ENCODE results near the gene GRIN3A. TPM values are rescaled to one million over a fixed set of nuclear protein-coding genes. Genes with fewer than 3 reads are reported as not detected.

The GRIN3A gene
- polyA plus RNA-seq, 1 of the 3 experiments (the other 2 are of a cell fraction) = not detected

DNA sequence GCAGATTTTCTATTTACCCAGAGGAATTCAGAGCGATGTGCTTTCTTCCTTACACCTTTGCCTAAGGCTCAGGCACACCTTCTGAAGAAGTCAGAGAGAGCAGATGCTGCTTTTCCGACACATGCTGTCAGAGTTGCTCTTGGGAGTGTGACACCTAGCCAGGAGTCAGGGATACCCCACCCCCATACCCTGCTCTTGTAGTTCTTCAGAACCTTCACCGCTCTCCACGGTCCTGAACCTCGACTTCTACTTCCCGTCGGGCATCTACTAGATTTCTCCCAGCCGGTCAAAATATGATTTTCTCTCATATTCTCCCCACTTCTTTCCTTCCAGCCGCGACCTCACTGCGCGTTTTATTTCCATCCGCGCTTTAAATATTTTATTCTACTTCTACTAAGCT is 1.7 kb downstream of the GRIN3A start:
- Histone ChIP-seq H3K9me2 (no peaks in the 10 kb centered on the region), H2AFZ (ENCODE audit: low read depth) (no peak overlapping the region), H3F3A (replicated peaks; ENCODE audit: insufficient read depth) (no peaks in the 10 kb centered on the region), H3K4me1 (ENCODE audit: control insufficient read depth in 1 of 2, insufficient read depth in 2 of 2, low read depth in 1 of 2, low read length in 1 of 2) (no peaks in the 10 kb centered on the region; a peak in 1 of 4 replicates), H3K27ac (ENCODE audit: low read depth in 2 of 2, low read length in 1 of 2) (no peak overlapping the region), H4K20me1 (ENCODE audit: insufficient read depth) (no peaks in the 10 kb centered on the region), H3K9ac (no peak overlapping the region), H3K9me3 (no peaks in the 10 kb centered on the region), H3K4me2 (no peak overlapping the region), H3K36me3 (replicated peaks in 1 of 2; ENCODE audit: control insufficient read depth in 1 of 2, insufficient read depth in 2 of 2, low read length in 1 of 2) (no peaks in the 10 kb centered on the region), H3K79me2 (ENCODE audit: insufficient read depth) (no peaks in the 10 kb centered on the region), H3K27me3 (ENCODE audit: insufficient read depth) (peaks cover 26% of the 10 kb centered on the region; the same call in 1 of the 2 replicates), H3K4me3 (ENCODE audit: low read depth in 2 of 2, low read length in 1 of 2) (no peak overlapping the region)
- ChIA-PET CTCF (interaction anchor here (1.4 kb wide), 1 partner anchor 8 kb away, joined by 4 read pairs; no protein-coding TSS in a partner anchor), POLR2A (no interaction called here)
- no peak for DNase-seq
- 11% methylated on average over 14 of the region's 14 CpGs for WGBS (ENCODE audit: low lambda C conversion rate)
- no peak for TF ChIP-seq NFIC (IDR thresholded peaks at IDR 0.05; ENCODE audit: borderline replicate concordance)
- TF ChIP-seq, protein P1, sequence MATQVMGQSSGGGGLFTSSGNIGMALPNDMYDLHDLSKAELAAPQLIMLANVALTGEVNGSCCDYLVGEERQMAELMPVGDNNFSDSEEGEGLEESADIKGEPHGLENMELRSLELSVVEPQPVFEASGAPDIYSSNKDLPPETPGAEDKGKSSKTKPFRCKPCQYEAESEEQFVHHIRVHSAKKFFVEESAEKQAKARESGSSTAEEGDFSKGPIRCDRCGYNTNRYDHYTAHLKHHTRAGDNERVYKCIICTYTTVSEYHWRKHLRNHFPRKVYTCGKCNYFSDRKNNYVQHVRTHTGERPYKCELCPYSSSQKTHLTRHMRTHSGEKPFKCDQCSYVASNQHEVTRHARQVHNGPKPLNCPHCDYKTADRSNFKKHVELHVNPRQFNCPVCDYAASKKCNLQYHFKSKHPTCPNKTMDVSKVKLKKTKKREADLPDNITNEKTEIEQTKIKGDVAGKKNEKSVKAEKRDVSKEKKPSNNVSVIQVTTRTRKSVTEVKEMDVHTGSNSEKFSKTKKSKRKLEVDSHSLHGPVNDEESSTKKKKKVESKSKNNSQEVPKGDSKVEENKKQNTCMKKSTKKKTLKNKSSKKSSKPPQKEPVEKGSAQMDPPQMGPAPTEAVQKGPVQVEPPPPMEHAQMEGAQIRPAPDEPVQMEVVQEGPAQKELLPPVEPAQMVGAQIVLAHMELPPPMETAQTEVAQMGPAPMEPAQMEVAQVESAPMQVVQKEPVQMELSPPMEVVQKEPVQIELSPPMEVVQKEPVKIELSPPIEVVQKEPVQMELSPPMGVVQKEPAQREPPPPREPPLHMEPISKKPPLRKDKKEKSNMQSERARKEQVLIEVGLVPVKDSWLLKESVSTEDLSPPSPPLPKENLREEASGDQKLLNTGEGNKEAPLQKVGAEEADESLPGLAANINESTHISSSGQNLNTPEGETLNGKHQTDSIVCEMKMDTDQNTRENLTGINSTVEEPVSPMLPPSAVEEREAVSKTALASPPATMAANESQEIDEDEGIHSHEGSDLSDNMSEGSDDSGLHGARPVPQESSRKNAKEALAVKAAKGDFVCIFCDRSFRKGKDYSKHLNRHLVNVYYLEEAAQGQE (IDR thresholded peaks at IDR 0.05; ENCODE audit: low read depth, low read length) = peak; percentile 92
- TF ChIP-seq RAD21 (IDR thresholded peaks at IDR 0.05; ENCODE audit: low read length) = no peak
- TF ChIP-seq NRF1 (IDR thresholded peaks at IDR 0.05; ENCODE audit: low read depth, low read length) = no peak
- TF ChIP-seq, protein P2, sequence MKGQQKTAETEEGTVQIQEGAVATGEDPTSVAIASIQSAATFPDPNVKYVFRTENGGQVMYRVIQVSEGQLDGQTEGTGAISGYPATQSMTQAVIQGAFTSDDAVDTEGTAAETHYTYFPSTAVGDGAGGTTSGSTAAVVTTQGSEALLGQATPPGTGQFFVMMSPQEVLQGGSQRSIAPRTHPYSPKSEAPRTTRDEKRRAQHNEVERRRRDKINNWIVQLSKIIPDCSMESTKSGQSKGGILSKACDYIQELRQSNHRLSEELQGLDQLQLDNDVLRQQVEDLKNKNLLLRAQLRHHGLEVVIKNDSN (IDR thresholded peaks at IDR 0.05; ENCODE audit: borderline replicate concordance, low read depth) = no peak
- no peak for TF ChIP-seq GATA2 (CRISPR knock-in tag; IDR thresholded peaks at IDR 0.05)
- no peak for TF ChIP-seq GABPA (IDR thresholded peaks at IDR 0.05; ENCODE audit: low read depth)
- TF ChIP-seq, protein P3, sequence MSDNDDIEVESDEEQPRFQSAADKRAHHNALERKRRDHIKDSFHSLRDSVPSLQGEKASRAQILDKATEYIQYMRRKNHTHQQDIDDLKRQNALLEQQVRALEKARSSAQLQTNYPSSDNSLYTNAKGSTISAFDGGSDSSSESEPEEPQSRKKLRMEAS (IDR thresholded peaks at IDR 0.05; ENCODE audit: low read depth) = no peak
- no peak for TF ChIP-seq RCOR1 (IDR thresholded peaks at IDR 0.05; ENCODE audit: low read length)

GRCh38 chr9:101731429-101731828 is 7.0 kb downstream of the GRIN3A start:
- Histone ChIP-seq H3K36me3 (replicated peaks in 1 of 2; ENCODE audit: control insufficient read depth in 1 of 2, insufficient read depth in 2 of 2, low read length in 1 of 2) (no peaks in the 10 kb centered on the region), H3K4me1 (ENCODE audit: control insufficient read depth in 1 of 2, insufficient read depth in 2 of 2, low read depth in 1 of 2, low read length in 1 of 2) (no peaks in the 10 kb centered on the region), H3K9me2 (no peaks in the 10 kb centered on the region), H3F3A (replicated peaks; ENCODE audit: insufficient read depth) (no peaks in the 10 kb centered on the region), H3K27ac (ENCODE audit: low read depth in 2 of 2, low read length in 1 of 2) (no peak overlapping the region), H3K79me2 (ENCODE audit: insufficient read depth) (no peaks in the 10 kb centered on the region), H4K20me1 (ENCODE audit: insufficient read depth) (no peaks in the 10 kb centered on the region), H3K9ac (no peak overlapping the region), H3K4me2 (no peak overlapping the region), H2AFZ (ENCODE audit: low read depth) (no peak overlapping the region), H3K9me3 (no peaks in the 10 kb centered on the region), H3K27me3 (ENCODE audit: insufficient read depth) (no peaks in the 10 kb centered on the region), H3K4me3 (ENCODE audit: low read depth in 2 of 2, low read length in 1 of 2) (no peak overlapping the region)
- POLR2A ChIA-PET = no interaction called here
- WGBS (ENCODE audit: low lambda C conversion rate) = 3% methylated on average over 1 of the region's 1 CpG
- CTCF ChIA-PET = no interaction called here
- TF ChIP-seq GATA2 (CRISPR knock-in tag; IDR thresholded peaks at IDR 0.05) = no peak
- TF ChIP-seq PBX3 (IDR thresholded peaks at IDR 0.05) = no peak
- no peak for TF ChIP-seq NRF1 (IDR thresholded peaks at IDR 0.05; ENCODE audit: low read depth, low read length)
- no peak for TF ChIP-seq FOXM1 (IDR thresholded peaks at IDR 0.05; ENCODE audit: low read depth)
- TF ChIP-seq, protein P4, sequence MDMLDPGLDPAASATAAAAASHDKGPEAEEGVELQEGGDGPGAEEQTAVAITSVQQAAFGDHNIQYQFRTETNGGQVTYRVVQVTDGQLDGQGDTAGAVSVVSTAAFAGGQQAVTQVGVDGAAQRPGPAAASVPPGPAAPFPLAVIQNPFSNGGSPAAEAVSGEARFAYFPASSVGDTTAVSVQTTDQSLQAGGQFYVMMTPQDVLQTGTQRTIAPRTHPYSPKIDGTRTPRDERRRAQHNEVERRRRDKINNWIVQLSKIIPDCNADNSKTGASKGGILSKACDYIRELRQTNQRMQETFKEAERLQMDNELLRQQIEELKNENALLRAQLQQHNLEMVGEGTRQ (IDR thresholded peaks at IDR 0.05; ENCODE audit: borderline replicate concordance, low read depth, low read length) = no peak
- TF ChIP-seq MEF2A (IDR thresholded peaks at IDR 0.05; ENCODE audit: borderline replicate concordance, low read depth) = no peak
- no peak for TF ChIP-seq TEAD4 (IDR thresholded peaks at IDR 0.05; ENCODE audit: borderline replicate concordance, insufficient read depth)
- no peak for TF ChIP-seq SMC3 (IDR thresholded peaks at IDR 0.05; ENCODE audit: low read depth, low read length)
- TF ChIP-seq FOSL2 (IDR thresholded peaks at IDR 0.05; ENCODE audit: borderline replicate concordance, low read depth) = no peak
- TF ChIP-seq RAD21 (IDR thresholded peaks at IDR 0.05; ENCODE audit: low read length) = no peak
- TF ChIP-seq CTCF (IDR thresholded peaks at IDR 0.05) = no peak
- DNase-seq = no peak
